ENCODE measurements around the gene ZBTB21. TPM values are rescaled to one million over a fixed set of nuclear protein-coding genes. Genes with fewer than 3 reads are reported as not detected.

The ZBTB21 gene
- total and polyA plus RNA-seq, 2 of the 8 experiments (the other 6 are each of a cell fraction or from before 2014, with no cell fraction given): 3.9 to 17.8 TPM

- no peak for TF ChIP-seq CHD7 (IDR thresholded peaks at IDR 0.05; ENCODE audit: insufficient replicate concordance, low read length)
These were observed 6.3 kb upstream of the ZBTB21 start (continued) for GRCh38 chr21:42016364-42016985.
